Parathyroid adenoma (tissue), 2 donors: ENCODE data around the gene HELQ.
A peak's percentile ranks its signal among the peaks of the same experiment; 100 is the strongest.
"Not testable (repeated sequence)": the region's sequence is repeated elsewhere in the genome, so short reads cannot be mapped to it uniquely, and the experiment has no call there.

Experiments used
- H2AFZ ChIP-seq: fragments of 300-600 bp; sonication (generic); one replicate; pipeline ENCODE4 v1.7.0; 2017; ENCODE audit warnings: antibody characterized with exemption, mild to moderate bottlenecking
- H3K27ac ChIP-seq: fragments of 300-600 bp; sonication (generic); one replicate; pipeline ENCODE4 v1.7.0; 2017
- H3K27me3 ChIP-seq: fragments of 300-600 bp; sonication (generic); one replicate; pipeline ENCODE4 v1.7.0; 2017; ENCODE audit warnings: low read length; ENCODE audit not compliant: control insufficient read depth, insufficient read depth
- H3K36me3 ChIP-seq: fragments of 300-600 bp; sonication (generic); one replicate; pipeline ENCODE4 v1.7.0; 2017; ENCODE audit warnings: low read length; ENCODE audit not compliant: control insufficient read depth, insufficient read depth
- H3K4me1 ChIP-seq: fragments of 300-600 bp; sonication (generic); one replicate; pipeline ENCODE4 v1.7.0; 2017; ENCODE audit warnings: control low read depth
- H3K4me2 ChIP-seq: fragments of 300-600 bp; sonication (generic); one replicate; pipeline ENCODE4 v1.7.0; 2017; ENCODE audit warnings: low read length
- H3K4me3 ChIP-seq: fragments of 300-600 bp; sonication (generic); one replicate; pipeline ENCODE4 v1.7.0; 2017; ENCODE audit warnings: low read depth, low read length
- H3K79me2 ChIP-seq: fragments of 300-600 bp; sonication (generic); one replicate; pipeline ENCODE4 v1.7.0; 2017; ENCODE audit warnings: control low read depth
- H3K9ac ChIP-seq: fragments of 300-600 bp; sonication (generic); one replicate; pipeline ENCODE4 v1.7.0; 2017; ENCODE audit warnings: mild to moderate bottlenecking
- H3K9me3 ChIP-seq: fragments of 300-600 bp; sonication (generic); one replicate; pipeline ENCODE4 v1.7.0; 2017; ENCODE audit warnings: low read length; ENCODE audit not compliant: control insufficient read depth
- CTCF ChIP-seq: fragments of 300-600 bp; sonication (generic); IDR thresholded peaks from one replicate; pipeline ENCODE4 v1.7.0; 2017; ENCODE audit warnings: antibody characterized with exemption, mild to moderate bottlenecking
- donor health status: primary hyperparathyroidism.

HELQ gene

GRCh38 chr4:83455281-83456183, at the start of gene HELQ, which contains the start of gene MRPS18C:
HELQ (minus strand) TSS chr4:83455823; CDS start chr4:83455693, 130 bp downstream.
MRPS18C (plus strand) TSS chr4:83456058; CDS start chr4:83456078, 20 bp downstream.
- Histone ChIP-seq H3K4me1 (no peaks in the 10 kb centered on the region), H3K36me3 (no peaks in the 10 kb centered on the region)
- no peak for TF ChIP-seq CTCF

GRCh38 chr4:83504996-83505395, 49.4 kb upstream of the HELQ start:
- no peaks in the 10 kb centered on the region for H3K27me3 ChIP-seq
- no peaks in the 10 kb centered on the region for H3K36me3 ChIP-seq
- no peak overlapping the region for H2AFZ ChIP-seq
- no peaks in the 10 kb centered on the region for H3K4me1 ChIP-seq
- no peak overlapping the region for H3K4me2 ChIP-seq
- TF ChIP-seq CTCF = no peak
- no peaks in the 10 kb centered on the region for H3K79me2 ChIP-seq
- H3K27ac ChIP-seq = no peak overlapping the region
- H3K9me3 ChIP-seq = no peaks in the 10 kb centered on the region
- no peak overlapping the region for H3K9ac ChIP-seq
- no peak overlapping the region for H3K4me3 ChIP-seq

More at GRCh38 chr4:83455281-83456183, at the start of gene HELQ, which contains the start of gene MRPS18C:
- Histone ChIP-seq H3K27me3 (no peaks in the 10 kb centered on the region), H3K4me3 (peak within 1 kb of the TSS; percentile 97), H3K4me2 (peak within 1 kb of the TSS; percentile 90), H3K9me3 (no peaks in the 10 kb centered on the region), H3K79me2 (peaks cover 3% of the 10 kb centered on the region), H3K9ac (peak within 1 kb of the TSS; percentile 78), H3K27ac (peak within 1 kb of the TSS; percentile 95), H2AFZ (peak within 1 kb of the TSS; percentile 89)

GRCh38 chr4:83504503-83504902, 48.9 kb upstream of the HELQ start:
- H3K9ac ChIP-seq = no peak overlapping the region
- H3K36me3 ChIP-seq = no peaks in the 10 kb centered on the region
- peak overlapping the region; percentile 41 for H2AFZ ChIP-seq
- H3K27me3 ChIP-seq = no peaks in the 10 kb centered on the region
- H3K4me1 ChIP-seq = no peaks in the 10 kb centered on the region
- H3K9me3 ChIP-seq = no peaks in the 10 kb centered on the region
- H3K79me2 ChIP-seq = no peaks in the 10 kb centered on the region
- H3K4me2 ChIP-seq = no peak overlapping the region
- TF ChIP-seq CTCF = no peak
- no peak overlapping the region for H3K27ac ChIP-seq
- H3K4me3 ChIP-seq = no peak overlapping the region

GRCh38 chr4:83503974-83504373, 48.4 kb upstream of the HELQ start:
- Histone ChIP-seq H2AFZ (no peak overlapping the region), H3K79me2 (no peaks in the 10 kb centered on the region), H3K4me1 (no peaks in the 10 kb centered on the region), H3K9me3 (no peaks in the 10 kb centered on the region), H3K27me3 (no peaks in the 10 kb centered on the region), H3K9ac (no peak overlapping the region), H3K36me3 (no peaks in the 10 kb centered on the region), H3K4me2 (no peak overlapping the region), H3K27ac (no peak overlapping the region), H3K4me3 (no peak overlapping the region)
- no peak for TF ChIP-seq CTCF

- H3K4me2 ChIP-seq, H3K4me3 ChIP-seq, H3K27me3 ChIP-seq, H3K4me1 ChIP-seq, H3K79me2 ChIP-seq, H3K9me3 ChIP-seq, H3K36me3 ChIP-seq, H3K27ac ChIP-seq, H3K9ac ChIP-seq, H2AFZ ChIP-seq: not testable (repeated sequence)
These were observed 46.0 kb upstream of the HELQ start for GRCh38 chr4:83501671-83502070.
